HG03097 (cell line): ENCODE measurements around the gene ALG14.

Source experiments
- ATAC-seq: cut with Tn5 transposase; IDR thresholded peaks from one replicate; pipeline ENCODE4 v1.9.1; 2021; ENCODE audit not compliant: unreplicated experiment, low FRiP score

The ALG14 gene

GRCh38 chr1:94988356-94988755 is 84.4 kb downstream of the ALG14 start:
- ATAC-seq = no peak

- no peak for ATAC-seq
These were observed 86.0 kb downstream of the ALG14 start for GRCh38 chr1:94986783-94987182.

DNA sequence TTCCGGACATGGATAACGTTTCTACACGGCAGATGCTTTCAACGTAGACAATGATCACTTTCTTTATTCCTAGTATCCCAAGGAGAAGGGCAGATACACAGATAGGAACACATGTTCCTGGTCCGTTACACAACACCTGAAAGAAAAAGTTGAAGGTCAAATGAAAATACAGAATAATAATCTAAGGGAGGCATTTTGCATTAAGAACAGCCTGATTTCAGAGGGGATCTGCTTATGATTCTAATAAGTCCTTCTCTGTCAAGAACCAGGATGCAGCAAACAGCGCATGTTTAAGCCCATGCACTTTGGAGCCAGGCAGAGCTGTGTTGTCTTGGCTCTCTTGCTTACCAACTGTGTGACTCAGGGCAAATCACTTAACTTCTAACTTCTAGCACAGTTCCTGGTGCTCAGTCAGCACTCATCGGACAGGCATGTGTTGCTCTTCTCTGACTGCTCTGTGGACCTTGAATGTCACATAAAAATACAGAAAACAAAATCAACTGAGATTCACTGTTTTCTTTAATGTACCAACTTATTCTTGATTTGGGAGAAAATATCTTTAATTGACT is 89.5 kb downstream of the ALG14 start:
- no peak for ATAC-seq

DNA sequence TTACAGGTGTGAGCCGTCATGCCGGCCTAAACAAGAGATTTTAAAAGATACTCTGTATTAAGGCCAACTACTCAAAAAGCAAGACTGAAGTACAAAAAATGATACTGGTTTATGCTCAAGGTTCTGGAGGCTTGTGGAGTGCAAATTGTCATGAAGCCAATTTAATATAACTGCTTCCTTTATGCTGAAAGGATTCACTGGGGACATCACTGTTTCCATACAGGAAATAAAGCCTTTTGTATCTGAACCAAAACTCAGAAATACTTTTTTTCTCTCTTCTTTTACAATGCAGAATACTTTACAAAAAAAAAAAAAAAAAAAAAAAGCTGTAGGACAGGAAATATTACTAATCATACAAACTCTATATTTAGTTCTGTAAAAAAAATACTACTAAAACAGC is 90.4 kb downstream of the ALG14 start:
- ATAC-seq = no peak

- ATAC-seq = no peak
These were observed 91.2 kb downstream of the ALG14 start for GRCh38 chr1:94981575-94981973.

GRCh38 chr1:94980582-94981574 is 91.9 kb downstream of the ALG14 start:
- no peak for ATAC-seq

DNA sequence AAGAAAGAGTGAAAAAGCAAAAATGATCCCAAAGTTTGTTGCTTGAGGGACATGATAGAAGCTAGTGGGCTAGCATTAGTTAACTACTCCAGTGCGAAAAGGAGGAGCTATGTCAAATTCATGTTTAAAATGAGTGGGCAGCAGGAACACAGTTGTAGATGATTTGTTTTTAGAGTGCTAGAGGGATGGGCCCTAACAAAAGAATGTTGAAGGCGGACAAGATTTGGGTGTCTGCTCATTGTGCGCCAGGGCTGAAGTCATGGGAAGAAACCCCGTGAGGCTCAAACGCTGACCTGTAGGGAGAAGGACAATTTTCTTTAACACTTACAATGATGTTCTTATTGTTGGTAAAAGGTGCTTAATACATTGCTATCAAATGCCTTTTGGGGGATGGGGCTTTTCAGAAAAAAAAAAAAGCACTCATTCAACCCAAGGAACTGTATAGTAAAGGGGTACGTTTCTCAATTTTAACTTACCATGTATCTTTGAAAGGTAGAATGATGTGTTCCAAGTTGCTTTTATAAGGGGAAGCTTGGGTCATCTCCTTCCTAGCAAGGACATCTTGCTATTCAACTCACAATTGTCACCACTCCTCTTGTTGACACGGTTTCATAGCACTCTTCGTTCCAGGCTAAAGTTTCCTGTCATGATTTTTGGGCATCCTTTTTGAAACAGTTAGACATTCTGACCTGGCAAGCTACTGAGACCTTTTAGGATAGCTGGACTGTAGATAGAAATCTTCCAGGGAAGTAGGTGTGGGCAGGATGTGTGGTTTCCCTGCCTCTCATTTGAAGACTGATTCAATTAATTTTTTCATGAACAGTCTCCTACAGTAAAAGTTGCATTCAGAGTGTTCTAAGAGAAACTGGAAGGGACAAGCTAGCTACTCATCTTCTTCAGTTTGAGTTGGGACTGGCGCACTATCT is 92.8 kb downstream of the ALG14 start:
- ATAC-seq = no peak

DNA sequence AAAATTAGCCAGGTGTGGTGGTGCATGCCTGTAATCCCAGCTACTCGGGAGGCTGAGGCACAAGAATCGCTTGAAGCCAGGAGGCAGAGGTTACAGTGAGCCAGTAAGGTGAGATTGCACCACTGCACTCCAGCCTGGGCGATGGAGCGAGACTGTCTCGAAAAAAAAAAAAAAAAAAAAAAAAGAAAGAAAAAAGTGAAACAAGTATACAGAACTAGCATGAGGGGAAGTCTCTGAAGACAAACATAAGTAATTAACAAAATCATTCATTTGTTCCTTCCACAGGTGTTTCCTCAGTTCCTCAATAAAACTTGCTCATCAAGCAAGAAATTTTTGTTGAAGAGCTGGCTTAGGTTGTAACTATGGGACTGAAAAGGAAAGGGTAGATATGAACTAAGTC is 93.6 kb downstream of the ALG14 start:
- no peak for ATAC-seq

DNA sequence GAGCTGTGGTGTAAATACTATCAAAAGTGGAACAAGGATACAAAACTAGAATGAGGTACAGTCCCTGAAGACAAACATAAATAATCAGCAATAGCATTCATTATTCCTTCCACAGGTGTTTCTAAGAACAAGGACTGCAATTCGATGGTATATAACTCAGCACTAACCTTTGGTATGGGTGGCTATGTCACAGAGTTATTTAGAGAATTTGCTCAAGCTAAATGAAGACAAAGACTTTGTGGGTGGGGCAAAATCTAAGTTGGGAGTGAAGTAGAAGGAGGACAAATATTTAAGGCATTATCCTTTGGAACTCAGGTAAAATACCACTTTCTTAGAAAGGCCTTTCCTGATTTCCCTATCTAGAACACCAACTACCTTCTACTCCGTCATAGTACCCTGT is 94.3 kb downstream of the ALG14 start:
- no peak for ATAC-seq

GRCh38 chr1:94976971-94977548 is 95.7 kb downstream of the ALG14 start:
- no peak for ATAC-seq

- ATAC-seq = no peak
These were observed 97.9 kb downstream of the ALG14 start for GRCh38 chr1:94974824-94975223.

- ATAC-seq = no peak
These were observed 98.5 kb downstream of the ALG14 start for GRCh38 chr1:94974241-94974640.

GRCh38 chr1:94973309-94973922 is 99.3 kb downstream of the ALG14 start:
- ATAC-seq = no peak

- ATAC-seq = no peak
These were observed 101.2 kb downstream of the ALG14 start for GRCh38 chr1:94971491-94971924.

GRCh38 chr1:94970783-94971182 is 102.0 kb downstream of the ALG14 start:
- no peak for ATAC-seq

- ATAC-seq = no peak
These were observed 103.6 kb downstream of the ALG14 start for GRCh38 chr1:94969137-94969536.

DNA sequence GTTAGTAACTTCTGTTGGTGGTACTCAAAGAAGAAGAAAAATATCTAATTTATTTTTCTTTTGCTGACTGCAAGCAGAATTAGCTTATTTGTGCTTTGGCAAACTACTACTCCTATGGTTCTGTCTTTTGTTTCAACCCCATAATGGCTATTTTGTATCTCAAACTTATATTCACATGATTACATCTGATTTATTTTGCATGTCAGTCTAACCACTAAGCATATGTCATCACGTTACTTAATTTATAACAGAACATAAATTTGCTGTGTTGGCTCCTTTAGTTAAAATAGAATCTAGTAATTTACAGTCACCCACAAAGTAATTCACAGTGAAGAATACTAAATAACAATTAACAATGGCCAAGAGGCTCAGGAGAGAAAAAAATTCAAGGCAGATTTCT is 106.7 kb downstream of the ALG14 start:
- ATAC-seq = no peak

DNA sequence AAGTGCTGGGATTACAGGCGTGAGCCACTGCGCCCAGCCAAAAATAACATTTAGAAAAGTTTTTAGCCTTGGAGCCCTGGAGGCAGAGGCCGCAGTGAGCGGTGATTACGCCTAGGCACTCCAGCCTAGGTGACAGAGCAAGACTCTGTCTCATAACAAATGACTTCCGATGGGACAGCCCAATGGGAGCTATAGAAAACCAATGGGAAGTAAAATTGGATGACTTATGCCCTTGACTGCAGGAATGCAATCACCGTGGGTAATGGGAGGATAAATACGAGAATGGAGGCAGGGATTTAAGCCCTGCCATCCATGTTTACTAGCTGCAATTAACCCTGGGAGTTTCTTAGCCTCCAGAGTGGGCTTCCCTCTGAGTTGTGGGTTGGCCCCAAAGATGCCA is 108.9 kb downstream of the ALG14 start:
- no peak for ATAC-seq

DNA sequence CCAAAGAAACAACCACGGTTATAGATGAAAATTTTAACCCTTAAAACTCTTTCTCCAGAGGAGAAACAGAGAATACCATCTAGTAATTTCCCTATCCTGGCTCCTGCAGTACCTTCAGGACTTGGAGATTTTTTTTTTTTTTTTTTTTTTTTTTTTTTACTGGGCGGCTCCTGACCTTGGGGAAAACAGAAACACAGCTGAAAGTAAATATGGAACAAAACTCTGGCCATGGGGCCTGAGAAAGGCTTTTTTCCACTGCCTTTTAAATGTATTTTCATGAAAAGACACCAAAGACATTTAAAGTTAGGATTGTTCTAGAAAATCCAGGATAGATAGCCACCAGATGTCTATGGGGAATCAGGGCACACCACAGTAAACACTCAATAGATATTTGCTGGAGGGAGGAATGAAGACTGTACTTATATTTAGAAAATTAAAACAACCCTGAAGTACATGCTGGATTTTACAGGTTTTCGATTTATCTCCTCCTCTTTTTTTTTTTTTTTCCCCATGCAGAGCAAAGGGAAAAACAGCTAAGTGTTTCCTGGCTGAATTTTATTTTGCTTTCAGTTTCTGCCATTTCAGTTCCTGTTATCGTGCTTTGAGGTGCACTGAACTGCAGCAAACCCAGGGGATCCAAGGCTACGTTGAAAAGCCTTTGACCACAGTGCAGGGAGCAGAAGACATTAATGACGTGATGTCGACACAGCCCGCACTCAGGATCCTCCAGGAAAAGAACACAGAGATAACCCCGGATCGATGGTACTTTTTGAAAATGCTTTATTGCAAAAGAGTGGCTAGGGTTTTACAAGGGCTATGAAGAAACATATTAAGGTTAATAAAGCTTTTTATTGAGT is 110.1 kb downstream of the ALG14 start:
- ATAC-seq = peak; percentile 95
